ENCODE results near the gene YIPF1.
"Not testable (repeated sequence)": the region's sequence is repeated elsewhere in the genome, so short reads cannot be mapped to it uniquely, and the experiment has no call there.

The YIPF1 gene

GRCh38 chr1:53893999-53894636, 4.5 kb upstream of the YIPF1 start, which contains the start of gene DIO1:
Gene DIO1 (plus strand): TSS chr1:53894187. CDS start chr1:53894211, 24 bp downstream.
- DNase-seq = no peak

GRCh38 chr1:53892911-53893310, 3.3 kb upstream of the YIPF1 start:
- DNase-seq = no peak

GRCh38 chr1:53891678-53892077, 2.1 kb upstream of the YIPF1 start:
- DNase-seq = no peak

GRCh38 chr1:53891018-53891417, 1.4 kb upstream of the YIPF1 start:
- no peak for DNase-seq

GRCh38 chr1:53890522-53890941, 935 bp upstream of the YIPF1 start:
- DNase-seq = no peak

GRCh38 chr1:53888681-53889080, 916 bp downstream of the YIPF1 start:
- DNase-seq = no peak

- DNase-seq = not testable (repeated sequence)
These were observed 6.0 kb downstream of the YIPF1 start for GRCh38 chr1:53883600-53883999.

GRCh38 chr1:53881853-53882252, 7.7 kb downstream of the YIPF1 start:
- DNase-seq = not testable (repeated sequence)

GRCh38 chr1:53878492-53879105, 11.0 kb downstream of the YIPF1 start:
- no peak for DNase-seq

GRCh38 chr1:53875150-53875549, 14.4 kb downstream of the YIPF1 start:
- DNase-seq = not testable (repeated sequence)

- no peak for DNase-seq
These were observed 17.7 kb downstream of the YIPF1 start for GRCh38 chr1:53871773-53872484.

- DNase-seq = no peak
These were observed 18.4 kb downstream of the YIPF1 start for GRCh38 chr1:53871221-53871620.

GRCh38 chr1:53869454-53870117, 20.0 kb downstream of the YIPF1 start:
- DNase-seq = no peak

- DNase-seq = no peak
These were observed 21.0 kb downstream of the YIPF1 start for GRCh38 chr1:53868565-53868964.

- no peak for DNase-seq
These were observed 27.1 kb downstream of the YIPF1 start for GRCh38 chr1:53862507-53862906.

- no peak for DNase-seq
These were observed 28.6 kb downstream of the YIPF1 start for GRCh38 chr1:53860967-53861411.

GRCh38 chr1:53851571-53852285, 37.9 kb downstream of the YIPF1 start:
- no peak for DNase-seq

GRCh38 chr1:53850082-53850673, 39.4 kb downstream of the YIPF1 start:
- no peak for DNase-seq

GRCh38 chr1:53847980-53848379, 41.6 kb downstream of the YIPF1 start:
- no peak for DNase-seq

GRCh38 chr1:53842347-53842746, 47.2 kb downstream of the YIPF1 start:
- DNase-seq = no peak

GRCh38 chr1:53838654-53838974, 51.0 kb downstream of the YIPF1 start:
- DNase-seq = no peak

- peak; percentile 93 for DNase-seq
These were observed 51.5 kb downstream of the YIPF1 start, which contains the start of gene NDC1 for GRCh38 chr1:53837924-53838653. Gene NDC1 (minus strand): TSS chr1:53838296. CDS start chr1:53838261, 35 bp downstream.

Measured in SIG-M5 (cell line).